ENCODE results near the gene CDC73. TPM values are rescaled to one million over a fixed set of nuclear protein-coding genes. Genes with fewer than 3 reads are reported as not detected.

Gene CDC73
- total RNA-seq, 4 donors from 2014 or later: 44.6 to 70.0 (median 50.5) TPM

DNA sequence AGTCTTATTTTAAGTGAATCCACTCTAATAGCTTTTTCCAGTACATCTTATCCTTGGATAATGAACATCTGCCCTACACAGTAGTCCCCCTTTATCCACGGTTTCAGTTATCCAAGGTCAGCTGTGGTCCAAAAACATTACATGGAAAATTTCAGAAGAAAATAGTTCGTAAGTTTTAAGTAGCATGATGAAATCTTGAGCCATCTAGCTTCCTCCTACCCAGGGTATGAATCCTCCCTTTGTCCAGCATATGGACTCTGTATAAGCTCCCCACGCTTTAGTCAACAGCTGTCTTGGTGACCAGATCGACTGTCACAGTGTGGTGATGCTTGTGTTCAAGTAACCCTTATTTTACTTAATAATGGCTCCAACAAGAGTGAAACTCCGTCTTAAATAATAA is 19.2 kb upstream of the CDC73 start:
- DNase-seq: no peak
- no peaks in the 10 kb centered on the region for H3K9me3 ChIP-seq
- intact Hi-C loops (cut with DNase I): loop anchor here (5.0 kb wide), 1 partner anchor 35 kb away; no protein-coding TSS in a partner anchor
- no peaks in the 10 kb centered on the region for H3K27me3 ChIP-seq
- H3K36me3 ChIP-seq: peaks cover 0 to 9% of the 10 kb centered on the region in 2 donors
- H3K4me3 ChIP-seq (replicated peaks in 1 of 3): no peak overlapping the region
- TF ChIP-seq, protein P1, sequence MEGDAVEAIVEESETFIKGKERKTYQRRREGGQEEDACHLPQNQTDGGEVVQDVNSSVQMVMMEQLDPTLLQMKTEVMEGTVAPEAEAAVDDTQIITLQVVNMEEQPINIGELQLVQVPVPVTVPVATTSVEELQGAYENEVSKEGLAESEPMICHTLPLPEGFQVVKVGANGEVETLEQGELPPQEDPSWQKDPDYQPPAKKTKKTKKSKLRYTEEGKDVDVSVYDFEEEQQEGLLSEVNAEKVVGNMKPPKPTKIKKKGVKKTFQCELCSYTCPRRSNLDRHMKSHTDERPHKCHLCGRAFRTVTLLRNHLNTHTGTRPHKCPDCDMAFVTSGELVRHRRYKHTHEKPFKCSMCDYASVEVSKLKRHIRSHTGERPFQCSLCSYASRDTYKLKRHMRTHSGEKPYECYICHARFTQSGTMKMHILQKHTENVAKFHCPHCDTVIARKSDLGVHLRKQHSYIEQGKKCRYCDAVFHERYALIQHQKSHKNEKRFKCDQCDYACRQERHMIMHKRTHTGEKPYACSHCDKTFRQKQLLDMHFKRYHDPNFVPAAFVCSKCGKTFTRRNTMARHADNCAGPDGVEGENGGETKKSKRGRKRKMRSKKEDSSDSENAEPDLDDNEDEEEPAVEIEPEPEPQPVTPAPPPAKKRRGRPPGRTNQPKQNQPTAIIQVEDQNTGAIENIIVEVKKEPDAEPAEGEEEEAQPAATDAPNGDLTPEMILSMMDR (IDR thresholded peaks at IDR 0.05): no peak
- TF ChIP-seq POLR2A (IDR thresholded peaks at IDR 0.05): no peak
- H3K4me1 ChIP-seq: peaks cover 9 to 11% of the 10 kb centered on the region in 2 donors
- WGBS, 2 donors: 94 to 97% methylated on average over 5 of the region's 5 CpGs
- no peak overlapping the region for H3K27ac ChIP-seq

- intact Hi-C loops (cut with DNase I): loop anchor here (5.0 kb wide), 1 partner anchor 37 kb away; no protein-coding TSS in a partner anchor
- DNase-seq: no peak
- 48 to 54% methylated on average over 9 of the region's 9 CpGs for WGBS, 2 donors
- TF ChIP-seq, protein P1 (IDR thresholded peaks at IDR 0.05): no peak
- TF ChIP-seq POLR2A (IDR thresholded peaks at IDR 0.05): no peak
- Histone ChIP-seq H3K36me3 (peaks cover 0 to 9% of the 10 kb centered on the region in 2 donors), H3K9me3 (no peaks in the 10 kb centered on the region), H3K4me3 (replicated peaks in 1 of 3) (peak overlapping the region; percentile 25 to 82 (median 75)), H3K27ac (peak overlapping the region; percentile 78 to 87 (median 82)), H3K4me1 (peaks cover 9 to 11% of the 10 kb centered on the region in 2 donors), H3K27me3 (no peaks in the 10 kb centered on the region)
Measured at GRCh38 chr1:193103759-193104501, 17.9 kb upstream of the CDC73 start.

DNA sequence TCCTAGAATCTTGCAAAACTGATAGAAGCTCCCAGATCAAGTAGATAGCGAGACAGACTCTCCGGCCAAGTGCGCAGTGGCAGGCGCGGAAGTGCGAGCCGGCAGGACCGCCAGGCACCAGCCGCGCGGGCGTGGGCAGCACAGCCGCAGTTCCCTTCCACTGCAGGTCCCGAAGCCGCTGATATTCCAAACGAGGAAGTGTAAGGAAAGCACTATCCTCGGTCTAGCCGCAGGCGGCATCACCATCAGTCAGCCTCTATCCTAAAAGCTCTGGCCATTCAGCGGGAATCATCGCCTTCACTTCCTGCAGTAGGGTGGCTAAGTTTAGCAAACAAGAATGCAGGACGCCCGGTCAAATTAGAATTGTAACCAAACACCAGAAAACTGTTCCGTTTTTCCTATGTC is 17.3 kb upstream of the CDC73 start:
- TF ChIP-seq, protein P1 (IDR thresholded peaks at IDR 0.05): no peak
- no peak for TF ChIP-seq POLR2A (IDR thresholded peaks at IDR 0.05)
- intact Hi-C loops (cut with DNase I): loop anchor here (5.0 kb wide), 1 partner anchor 37 kb away; no protein-coding TSS in a partner anchor
- DNase-seq: peak; percentile 39
- Histone ChIP-seq H3K27ac (peak overlapping the region; percentile 78 to 87 (median 82)), H3K36me3 (peaks cover 0 to 8% of the 10 kb centered on the region in 2 donors), H3K4me1 (peaks cover 9 to 11% of the 10 kb centered on the region in 2 donors), H3K9me3 (no peaks in the 10 kb centered on the region), H3K4me3 (replicated peaks in 1 of 3) (peak overlapping the region; percentile 25 to 82 (median 75)), H3K27me3 (no peaks in the 10 kb centered on the region)
- WGBS, 2 donors: 0 to 1% methylated on average over 13 to 22 of the region's 24 CpGs

DNA sequence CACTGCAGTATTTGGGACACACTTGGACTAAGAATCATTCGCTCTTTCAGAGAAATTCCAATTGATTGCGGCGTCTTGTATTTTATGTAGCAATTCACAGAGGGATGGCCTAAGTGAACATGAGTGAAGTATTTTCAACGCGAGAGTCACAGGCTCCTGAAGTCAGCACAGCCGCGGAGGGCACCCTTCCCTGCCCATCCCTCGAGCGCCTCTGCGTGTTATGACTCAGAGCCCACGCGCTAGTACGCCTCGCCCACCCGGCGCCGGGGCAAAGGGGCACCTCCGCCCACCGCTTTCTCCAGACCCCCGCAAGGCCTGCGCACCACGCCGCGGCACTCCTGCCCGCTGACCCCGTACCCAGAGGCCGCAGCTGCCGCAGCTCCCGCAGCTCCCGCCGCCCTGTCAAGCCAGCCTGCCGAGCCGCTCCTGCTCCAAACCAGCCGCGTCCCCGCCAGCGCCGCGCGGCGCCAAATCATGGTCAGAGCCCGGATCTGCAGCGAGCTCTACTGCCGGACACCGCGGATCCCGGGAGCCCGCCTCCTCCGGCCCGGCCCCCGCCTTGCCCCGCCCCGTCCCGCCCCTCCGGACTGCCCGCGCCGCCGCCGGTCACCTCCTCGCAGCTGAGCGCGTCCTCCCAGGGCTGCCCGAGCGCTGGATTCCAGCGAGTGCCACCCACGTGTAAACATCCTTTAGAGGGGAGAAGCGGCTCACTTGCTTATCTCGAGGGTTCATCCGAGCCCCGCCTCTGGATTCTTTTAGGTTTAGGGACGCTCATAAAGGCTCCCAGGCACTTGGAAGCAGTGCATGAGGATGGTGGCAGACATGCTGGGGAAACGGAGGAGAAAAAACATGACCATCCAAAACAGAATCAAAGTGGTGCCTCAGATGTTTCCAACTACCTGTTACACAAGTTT is 16.7 kb upstream of the CDC73 start, which contains the start of gene GLRX2:
Gene GLRX2, minus strand, starts transcription at position 508 of the 914 bp plus-strand sequence. Its CDS starts 32 bp downstream, at position 476.
- Histone ChIP-seq H3K9me3 (no peaks in the 10 kb centered on the region), H3K4me3 (replicated peaks in 1 of 3) (peak within 1 kb of the TSS; percentile 25 to 82 (median 75)), H3K27ac (peak within 1 kb of the TSS; percentile 78 to 87 (median 82)), H3K36me3 (peaks cover 0 to 5% of the 10 kb centered on the region in 2 donors), H3K27me3 (no peaks in the 10 kb centered on the region), H3K4me1 (peaks cover 9 to 11% of the 10 kb centered on the region in 2 donors)
- 2% methylated on average over 23 to 29 of the region's 73 CpGs for WGBS, 2 donors
- intact Hi-C loops (cut with DNase I): loop anchor here (5.0 kb wide), 1 partner anchor 38 kb away; no protein-coding TSS in a partner anchor
- peak; percentile 45 to 85 for TF ChIP-seq POLR2A (IDR thresholded peaks at IDR 0.05)
- TF ChIP-seq, protein P1 (IDR thresholded peaks at IDR 0.05): peak in 1 of 6 experiments; percentile 8
- DNase-seq: peak; percentile 82 to 87
